ENCODE results near the gene MRM3.
"Not testable (repeated sequence)": the region's sequence is repeated elsewhere in the genome, so short reads cannot be mapped to it uniquely, and the experiment has no call there.

MRM3 gene

DNA sequence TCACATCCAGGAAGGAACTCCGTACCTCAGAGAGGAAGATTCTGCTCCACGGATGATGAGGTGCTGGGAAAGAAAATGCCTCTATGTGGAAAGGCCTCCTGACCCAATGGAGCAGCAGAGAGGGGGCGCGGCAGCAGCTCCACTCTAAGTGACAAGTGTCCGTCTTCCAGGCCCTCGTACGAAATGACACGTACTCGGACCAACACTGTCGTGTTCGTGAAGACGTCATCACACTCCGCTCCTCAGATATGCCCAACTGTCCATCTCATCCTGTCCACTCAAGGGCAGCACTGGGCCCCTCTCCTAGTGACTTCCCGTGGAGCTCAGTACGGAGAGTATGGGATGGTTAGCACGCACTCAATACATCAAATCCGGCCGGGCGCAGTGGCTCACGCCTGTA lies 32.2 kb downstream of the MRM3 start:
- in situ Hi-C loops (cut with MboI; ENCODE audit: low sequenced_read_pairs): no loop called here

DNA sequence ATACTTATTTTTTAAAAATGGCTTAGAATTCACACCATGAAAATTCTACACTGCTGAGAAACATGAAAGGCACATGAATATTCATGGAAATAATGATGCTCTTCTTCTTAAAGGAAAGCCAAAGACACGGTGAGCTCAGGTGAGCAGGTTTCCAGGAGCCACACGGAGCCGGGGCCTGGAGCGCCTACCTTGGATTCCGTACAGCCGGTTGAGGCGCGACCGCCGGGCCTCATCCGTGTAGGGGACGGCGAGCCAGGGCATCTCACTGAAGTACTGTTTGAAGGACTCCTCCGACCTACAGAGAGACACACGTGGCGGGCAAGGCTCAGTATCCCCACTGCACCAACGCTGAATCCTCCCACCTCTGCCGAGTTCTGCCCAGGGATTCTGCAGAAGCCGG lies 37.1 kb downstream of the MRM3 start:
- in situ Hi-C loops (cut with MboI; ENCODE audit: low sequenced_read_pairs): no loop called here

DNA sequence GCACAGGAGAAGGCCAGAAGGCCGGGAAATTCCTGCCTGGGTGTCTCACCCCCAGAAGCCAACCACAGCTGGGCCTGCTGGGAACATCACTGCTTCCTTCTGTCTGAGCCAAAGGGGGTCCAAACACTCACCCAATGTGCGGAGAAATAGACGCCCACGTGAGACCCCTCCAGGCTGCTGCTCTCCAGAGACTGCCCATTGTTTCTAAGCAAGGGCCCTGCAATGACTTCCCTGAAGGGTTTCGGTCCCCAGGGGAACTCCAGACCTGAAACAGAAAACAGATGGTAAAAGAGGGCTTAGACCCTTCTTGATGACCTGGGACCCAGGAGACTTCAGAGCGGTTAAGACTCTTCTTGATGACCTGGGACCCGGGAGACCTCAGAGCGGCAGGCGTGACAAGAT lies 41.3 kb downstream of the MRM3 start:
- in situ Hi-C loops (cut with MboI; ENCODE audit: low sequenced_read_pairs): no loop called here

DNA sequence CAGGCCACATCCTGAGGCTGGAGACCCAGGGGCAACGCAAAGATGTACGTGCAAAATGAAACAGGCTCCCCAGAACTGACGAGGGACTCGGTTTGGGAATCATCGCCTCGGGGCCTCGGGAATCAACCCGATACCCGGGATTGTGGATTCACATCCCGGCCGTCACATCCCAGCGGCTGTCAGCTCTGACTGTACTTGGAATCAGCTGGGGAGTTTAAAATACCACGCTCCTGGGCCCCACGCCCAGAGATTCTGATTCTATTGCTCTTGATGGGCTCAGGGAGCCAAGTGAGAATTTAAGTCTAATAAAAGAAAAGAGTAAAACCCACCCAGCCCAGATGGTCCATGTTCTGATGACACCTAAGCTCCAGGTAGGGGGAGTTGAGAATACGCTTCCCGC lies 42.2 kb downstream of the MRM3 start:
- in situ Hi-C loops (cut with MboI; ENCODE audit: low sequenced_read_pairs): no loop called here

DNA sequence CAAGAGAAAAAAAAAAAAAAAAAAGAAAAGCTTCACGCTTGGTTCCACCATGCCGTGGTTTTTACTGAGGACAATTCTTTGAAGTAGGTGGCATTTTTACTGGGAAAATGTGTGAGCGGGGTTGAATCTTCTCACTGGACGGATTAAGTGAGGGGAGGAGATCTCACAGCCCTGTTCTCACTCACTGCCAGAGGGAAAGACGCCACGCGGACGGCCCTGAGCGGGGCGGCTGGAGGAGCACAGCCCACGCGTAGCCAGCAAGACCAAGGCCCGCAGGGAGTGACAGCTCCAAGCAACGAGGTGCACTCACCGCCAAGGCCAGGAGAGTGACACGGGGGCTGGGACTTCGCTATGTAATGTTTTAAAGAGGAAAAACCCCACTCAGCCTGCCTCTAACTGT lies 43.1 kb downstream of the MRM3 start:
- in situ Hi-C loops (cut with MboI; ENCODE audit: low sequenced_read_pairs): no loop called here

DNA sequence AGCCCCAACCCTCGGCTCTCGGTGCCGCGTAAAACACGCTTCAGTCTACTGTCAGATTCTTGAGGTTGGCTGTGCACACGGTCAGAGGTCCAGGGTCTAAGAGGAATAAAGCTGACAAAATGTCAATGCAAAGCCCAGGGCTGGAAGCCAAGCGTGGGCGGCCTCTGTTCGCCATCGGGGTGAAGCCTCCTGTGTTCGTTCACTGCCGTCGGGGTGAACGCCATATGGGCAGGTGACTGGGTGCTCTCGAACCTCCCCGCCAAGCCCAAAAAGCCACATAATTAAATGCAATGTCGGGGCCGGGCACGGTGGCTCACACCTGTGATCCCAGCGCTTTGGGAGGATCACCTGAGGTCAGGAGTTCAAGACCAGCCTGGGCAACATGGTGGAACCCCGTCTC lies 44.6 kb downstream of the MRM3 start:
- in situ Hi-C loops (cut with MboI; ENCODE audit: low sequenced_read_pairs): no loop called here

DNA sequence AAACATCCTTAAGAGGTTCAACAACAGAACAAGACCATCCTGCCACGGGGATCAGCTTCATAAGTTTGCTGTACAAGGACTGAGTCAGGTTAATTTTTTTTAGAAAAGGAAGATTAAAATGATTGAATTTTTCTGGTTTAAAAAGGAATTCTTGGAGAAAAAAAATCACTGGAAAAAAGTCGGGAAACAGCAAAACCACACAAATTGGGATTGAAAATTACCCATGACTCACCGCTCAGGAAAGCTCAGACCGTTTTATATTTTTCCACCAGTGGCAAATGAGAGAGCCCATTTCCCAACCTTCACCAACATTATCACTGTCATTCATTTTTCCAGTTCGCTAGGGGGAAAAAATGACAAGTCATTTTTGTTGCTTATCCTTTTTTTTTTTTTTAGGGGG lies 46.6 kb downstream of the MRM3 start:
- in situ Hi-C loops (cut with MboI; ENCODE audit: low sequenced_read_pairs): no loop called here

DNA sequence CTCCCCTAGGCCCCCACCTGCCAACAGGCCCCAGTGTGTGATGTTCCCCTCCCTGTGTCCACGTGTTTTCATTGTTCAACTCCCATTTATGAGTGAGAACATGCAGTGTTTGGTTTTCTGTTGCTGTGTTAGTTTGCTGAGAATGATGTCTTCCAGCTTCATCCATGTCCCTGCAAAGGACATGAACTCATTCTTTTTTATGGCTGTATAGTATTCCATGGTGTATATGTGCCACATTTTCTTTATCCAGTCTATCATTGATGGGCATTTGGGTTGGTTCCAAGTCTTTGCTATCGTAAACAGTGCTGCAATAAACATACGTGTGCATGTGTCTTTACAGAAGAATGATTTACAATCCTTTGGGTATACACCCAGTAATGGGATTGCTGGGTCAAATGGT lies 47.5 kb downstream of the MRM3 start:
- in situ Hi-C loops (cut with MboI; ENCODE audit: low sequenced_read_pairs): not testable (repeated sequence)

DNA sequence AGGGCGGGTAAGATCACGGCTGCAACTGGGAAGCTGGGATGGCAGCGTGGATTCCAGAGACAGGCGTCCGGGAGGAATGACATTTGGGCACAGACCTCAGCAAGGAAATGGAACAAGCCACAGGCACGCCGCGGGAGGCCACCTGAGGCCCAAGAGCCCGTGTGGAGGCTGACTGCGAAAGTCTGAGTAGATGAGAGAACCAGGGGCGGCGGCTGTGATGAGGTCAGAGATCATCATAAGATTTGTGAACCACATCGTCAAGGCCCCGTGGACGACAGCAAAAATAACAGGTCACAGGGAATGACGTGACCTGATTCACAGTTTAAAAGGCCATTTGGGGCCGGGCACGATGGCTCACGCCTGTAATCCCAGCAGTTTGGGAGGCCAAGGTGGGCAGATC lies 48.2 kb downstream of the MRM3 start:
- in situ Hi-C loops (cut with MboI; ENCODE audit: low sequenced_read_pairs): no loop called here

DNA sequence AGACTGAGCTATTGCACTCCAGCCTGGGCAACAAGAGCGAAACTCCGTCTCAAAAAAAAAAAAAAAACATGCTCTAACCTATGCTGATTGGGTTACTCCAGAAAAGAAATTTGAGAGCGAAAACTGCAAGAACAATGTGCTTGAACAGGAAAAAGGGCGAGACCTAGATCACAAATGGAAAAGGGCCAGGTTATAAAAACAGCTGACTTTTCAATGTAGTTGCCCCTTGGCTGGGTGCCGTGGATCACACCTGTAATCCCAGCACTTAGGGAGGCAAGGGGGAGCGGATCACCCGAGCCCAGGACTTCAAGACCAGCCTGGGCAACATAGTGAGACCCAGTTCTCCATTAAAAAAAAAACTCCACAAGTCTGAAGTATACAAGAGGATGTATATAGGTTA lies 48.8 kb downstream of the MRM3 start:
- in situ Hi-C loops (cut with MboI; ENCODE audit: low sequenced_read_pairs): no loop called here

DNA sequence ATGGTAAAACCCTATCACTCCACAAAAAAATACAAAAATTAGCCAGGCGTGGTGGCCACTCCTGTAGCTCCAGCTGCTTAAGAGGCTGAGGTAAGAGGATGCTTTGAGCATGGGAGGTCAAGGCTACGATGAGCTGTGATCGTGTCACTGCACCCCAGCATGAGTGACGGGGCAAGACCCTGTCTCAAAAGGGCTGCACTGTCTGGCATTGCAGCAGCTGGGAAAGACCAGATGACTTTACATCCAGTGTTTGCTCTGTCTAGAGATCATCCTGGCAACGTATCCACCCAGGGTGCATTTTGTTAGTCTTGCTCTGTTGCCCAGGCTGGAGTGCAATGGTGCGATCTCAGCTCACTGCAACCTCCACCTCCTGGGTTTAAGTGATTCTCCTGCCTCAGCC lies 52.0 kb downstream of the MRM3 start:
- in situ Hi-C loops (cut with MboI; ENCODE audit: low sequenced_read_pairs): no loop called here

DNA sequence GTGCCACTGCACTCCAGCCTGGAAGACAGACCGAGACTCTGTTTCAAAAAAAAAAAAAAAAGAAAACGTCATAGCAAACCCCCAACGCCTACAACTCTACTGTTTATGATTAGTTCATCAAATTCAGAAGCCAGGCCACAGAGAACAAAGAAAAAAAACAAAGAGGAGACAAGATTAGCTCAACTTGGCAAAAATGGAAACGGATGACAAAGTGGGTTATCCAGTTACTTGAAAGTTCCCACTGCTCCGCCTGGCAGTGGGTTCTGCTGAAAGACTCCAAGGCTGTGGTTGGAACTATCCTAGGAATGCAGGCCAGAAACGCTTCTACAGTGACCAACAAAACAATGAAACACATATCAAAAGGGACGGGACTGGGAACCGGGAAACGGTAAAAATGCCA lies 53.1 kb downstream of the MRM3 start:
- in situ Hi-C loops (cut with MboI; ENCODE audit: low sequenced_read_pairs): no loop called here

DNA sequence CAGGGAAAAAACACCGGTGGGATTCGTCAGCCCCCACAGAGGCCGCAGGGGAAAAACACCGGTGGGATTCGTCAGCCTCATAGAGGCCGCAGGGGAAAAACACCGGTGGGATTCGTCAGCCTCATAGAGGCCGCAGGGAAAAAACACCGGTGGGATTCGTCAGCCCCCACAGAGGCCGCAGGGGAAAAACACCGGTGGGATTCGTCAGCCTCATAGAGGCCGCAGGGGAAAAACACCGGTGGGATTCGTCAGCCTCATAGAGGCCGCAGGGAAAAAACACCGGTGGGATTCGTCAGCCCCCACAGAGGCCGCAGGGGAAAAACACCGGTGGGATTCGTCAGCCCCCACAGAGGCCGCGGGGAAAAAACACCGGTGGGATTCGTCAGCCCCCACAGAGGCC lies 53.6 kb downstream of the MRM3 start:
- in situ Hi-C loops (cut with MboI; ENCODE audit: low sequenced_read_pairs): not testable (repeated sequence)

DNA sequence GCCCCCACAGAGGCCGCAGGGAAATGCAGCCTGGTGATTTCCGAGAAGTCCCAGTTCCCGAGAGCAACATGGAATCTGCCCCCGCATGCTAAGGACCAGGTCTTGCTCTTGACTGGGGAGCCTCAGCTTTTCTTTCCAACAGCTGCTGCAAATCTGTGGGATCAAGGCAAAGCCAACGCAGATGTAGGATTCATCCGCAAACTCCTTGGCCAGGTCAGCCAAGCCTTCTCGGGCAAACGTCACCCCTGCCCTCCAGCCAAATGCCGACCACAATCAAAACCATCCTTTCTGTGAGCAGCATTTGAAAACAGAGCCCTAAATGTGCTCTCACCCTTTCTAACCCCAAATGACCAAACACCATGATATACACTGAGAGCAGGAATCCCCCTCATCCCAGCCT lies 54.0 kb downstream of the MRM3 start:
- in situ Hi-C loops (cut with MboI; ENCODE audit: low sequenced_read_pairs): no loop called here

DNA sequence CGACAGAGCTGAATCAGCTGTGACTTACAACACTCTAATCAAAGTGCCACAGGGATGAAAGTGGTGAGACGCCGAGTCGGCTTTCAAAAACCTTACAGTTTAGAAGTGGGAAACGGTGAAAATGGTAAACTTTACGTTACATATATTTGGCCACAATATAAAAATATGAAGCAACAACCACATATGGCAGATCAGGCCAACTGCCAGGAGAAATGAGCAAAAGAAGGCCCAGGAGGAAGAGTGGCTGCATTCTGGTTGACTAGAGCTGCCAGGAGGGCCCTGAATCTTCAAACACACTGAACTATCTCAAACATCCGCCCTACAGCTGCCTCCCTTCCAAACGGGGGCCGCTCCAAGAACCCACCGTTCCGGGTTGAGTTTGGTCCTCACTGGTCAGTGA lies 56.3 kb downstream of the MRM3 start:
- in situ Hi-C loops (cut with MboI; ENCODE audit: low sequenced_read_pairs): no loop called here

DNA sequence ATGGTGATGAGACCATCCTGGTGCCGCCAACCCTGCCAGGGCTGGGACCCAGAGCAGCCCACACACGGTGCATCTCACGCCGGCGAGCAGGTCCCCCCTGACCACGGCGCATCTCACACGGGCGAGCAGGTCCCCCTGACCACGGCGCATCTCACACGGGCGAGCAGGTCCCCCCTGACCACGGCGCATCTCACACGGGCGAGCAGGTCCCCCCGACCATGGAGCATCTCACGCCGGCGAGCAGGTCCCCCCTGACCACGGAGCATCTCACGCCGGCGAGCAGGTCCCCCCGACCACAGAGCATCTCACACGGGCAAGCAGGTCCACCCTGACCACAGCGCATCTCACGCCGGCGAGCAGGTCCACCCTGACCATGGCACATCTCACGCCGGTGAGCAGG lies 59.2 kb downstream of the MRM3 start:
- in situ Hi-C loops (cut with MboI; ENCODE audit: low sequenced_read_pairs): no loop called here

Data from HL-60/S4 treated with retinoic acid at 250 ng/mL for 4 days and 3 days (cell line).